Middle frontal gyrus (tissue), 1 donor: ENCODE results near the gene F13A1.

Experiments
- DNase-seq: peaks from one replicate; pipeline ENCODE4 v3.0.0-alpha.2; 2015; ENCODE audit warnings: low spot score; ENCODE audit errors: extremely low spot score

The F13A1 gene

DNA sequence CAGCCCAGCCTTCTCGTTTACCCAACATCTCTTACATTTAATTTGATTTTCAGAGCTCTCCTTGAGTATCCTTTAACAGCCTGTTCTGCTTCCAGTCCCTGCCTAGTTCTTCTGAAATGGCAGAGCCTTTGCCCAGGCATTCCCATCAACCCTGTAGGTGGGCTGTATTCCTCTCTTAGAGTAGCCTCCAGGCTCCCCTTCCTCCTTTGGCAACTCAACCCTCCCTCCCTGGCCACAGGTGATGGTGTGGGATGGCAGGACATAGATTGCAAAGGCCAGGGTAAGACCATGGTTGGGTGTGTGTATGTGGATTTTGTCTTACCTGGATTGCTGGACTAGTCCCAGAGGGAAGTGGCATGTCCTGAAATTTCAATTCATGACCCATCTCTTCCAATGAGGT lies 125.4 kb downstream of the F13A1 start:
- DNase-seq = no peak

- DNase-seq = no peak
Measured at GRCh38 chr6:6193221-6193745, 127.2 kb downstream of the F13A1 start.

DNA sequence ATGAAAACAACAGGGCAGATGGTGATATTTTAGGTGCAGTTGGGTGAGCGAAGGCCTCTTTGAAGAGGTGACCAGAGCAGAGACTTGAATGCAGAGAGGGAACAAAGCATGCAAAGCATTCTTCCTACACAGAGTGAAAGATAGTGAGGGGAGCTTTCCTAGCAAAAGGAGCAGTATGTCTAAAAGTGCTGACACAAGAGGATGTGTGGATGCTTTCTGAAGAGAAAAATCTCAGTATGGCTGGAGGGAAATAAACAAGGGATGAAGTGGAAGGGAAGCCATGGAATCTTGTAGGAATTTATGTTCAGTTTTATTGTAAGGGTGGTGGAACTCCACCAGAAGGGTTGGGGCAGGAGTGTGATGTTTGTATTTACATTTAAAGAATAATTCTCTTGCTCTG lies 128.6 kb downstream of the F13A1 start:
- DNase-seq = no peak

GRCh38 chr6:6191476-6191875 lies 129.0 kb downstream of the F13A1 start:
- no peak for DNase-seq

GRCh38 chr6:6180684-6181083 lies 139.8 kb downstream of the F13A1 start:
- no peak for DNase-seq

DNA sequence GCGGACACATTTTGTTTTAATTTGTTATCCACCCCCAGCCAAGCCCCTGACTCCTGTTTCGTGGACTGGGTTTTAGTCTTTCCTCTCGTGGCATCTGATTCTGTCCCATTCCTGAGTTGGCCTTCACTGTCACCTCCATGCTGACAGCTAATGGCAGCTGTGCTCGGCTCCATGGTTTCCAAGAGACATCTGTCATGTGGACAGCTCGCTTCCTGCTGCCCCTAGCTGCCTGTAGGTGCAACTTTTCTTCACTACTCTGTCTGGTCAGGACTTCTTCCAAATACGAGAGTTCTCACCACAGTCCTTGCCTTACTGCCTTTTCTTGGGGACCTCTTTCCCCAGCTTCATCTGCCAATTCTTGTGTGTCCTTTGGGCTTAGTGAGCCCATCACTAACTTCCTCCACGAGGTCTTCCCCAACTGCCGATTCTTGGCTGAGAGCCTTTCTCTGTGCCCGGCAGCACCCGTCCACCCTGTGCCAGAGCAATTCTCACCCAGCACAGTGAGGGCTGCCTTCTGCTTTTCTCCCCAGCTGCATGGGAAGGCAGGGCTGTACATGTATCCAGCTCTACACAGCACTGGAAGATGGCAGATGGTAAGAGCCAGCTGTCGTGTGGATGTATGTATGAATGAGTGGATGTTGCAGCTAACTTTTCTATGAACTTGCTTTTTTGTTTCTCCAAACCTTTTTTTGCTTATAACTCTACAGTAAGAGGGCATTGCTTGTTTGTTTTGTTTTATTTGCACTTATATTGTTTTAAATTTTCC lies 140.4 kb downstream of the F13A1 start:
- DNase-seq = no peak

DNA sequence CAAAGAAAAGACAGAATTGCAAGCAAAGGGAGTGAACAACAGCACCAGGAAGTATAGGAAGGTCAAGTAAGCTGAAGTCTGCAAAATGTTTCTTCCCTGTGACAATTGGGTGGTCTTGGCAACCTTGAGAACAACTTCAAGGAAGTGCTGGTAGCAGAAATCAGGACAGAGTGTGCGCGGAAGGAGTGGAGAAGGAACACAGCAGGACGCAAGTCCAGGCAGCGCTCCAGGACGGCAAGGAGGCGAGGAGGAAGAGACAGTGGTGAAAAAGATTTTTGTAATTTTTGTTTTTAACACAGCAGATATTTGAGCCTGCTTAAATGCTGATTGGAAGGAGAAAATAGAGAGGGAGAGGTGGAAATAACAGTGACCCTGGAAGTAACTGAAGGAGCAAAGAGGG lies 141.7 kb downstream of the F13A1 start:
- DNase-seq = no peak

DNA sequence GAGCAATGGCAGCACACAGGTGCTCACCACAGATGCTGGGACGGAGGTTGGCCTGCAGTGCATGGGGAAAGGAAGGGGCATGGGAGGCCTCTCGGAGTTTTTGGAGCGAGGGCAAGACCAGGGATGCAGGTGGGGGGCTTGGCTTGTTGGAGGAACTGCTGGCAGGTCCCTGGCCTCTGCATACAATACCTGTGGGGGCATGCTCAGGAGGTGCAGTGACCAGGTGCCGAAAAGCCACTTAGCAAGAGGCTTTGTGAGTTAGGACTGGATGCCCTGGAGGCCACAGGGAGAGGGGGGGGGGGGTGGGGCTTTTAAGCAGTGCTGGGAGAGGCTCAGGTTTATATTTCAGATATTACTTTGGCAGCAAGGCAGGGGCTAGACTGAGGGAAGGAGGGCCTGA lies 142.7 kb downstream of the F13A1 start:
- no peak for DNase-seq

GRCh38 chr6:6176586-6177228 lies 143.8 kb downstream of the F13A1 start:
- DNase-seq = no peak

- no peak for DNase-seq
Measured at GRCh38 chr6:6176127-6176526, 144.3 kb downstream of the F13A1 start.

- no peak for DNase-seq
Measured at GRCh38 chr6:6169141-6169540, 151.3 kb downstream of the F13A1 start.

- DNase-seq = no peak
Measured at GRCh38 chr6:6166064-6166463, 154.4 kb downstream of the F13A1 start.

DNA sequence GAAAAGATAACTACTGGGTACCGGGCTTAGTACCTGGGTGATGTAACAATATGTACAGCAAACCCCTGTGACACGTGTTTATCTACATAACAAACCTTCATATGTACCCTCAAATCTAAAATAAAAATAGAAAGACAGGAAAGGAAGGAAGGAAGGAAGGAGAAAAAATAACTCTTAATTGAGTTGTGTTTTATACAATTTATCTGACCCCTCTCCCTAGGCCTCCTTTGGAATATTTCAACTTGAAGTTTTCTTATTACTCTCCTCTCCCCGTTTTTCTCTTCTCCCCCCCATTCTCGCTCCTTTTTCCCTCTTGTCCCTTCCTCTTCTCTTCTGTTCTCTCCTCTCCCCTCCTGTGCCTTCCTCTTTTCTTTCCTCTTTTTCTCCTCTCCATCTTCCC lies 156.1 kb downstream of the F13A1 start:
- no peak for DNase-seq

DNA sequence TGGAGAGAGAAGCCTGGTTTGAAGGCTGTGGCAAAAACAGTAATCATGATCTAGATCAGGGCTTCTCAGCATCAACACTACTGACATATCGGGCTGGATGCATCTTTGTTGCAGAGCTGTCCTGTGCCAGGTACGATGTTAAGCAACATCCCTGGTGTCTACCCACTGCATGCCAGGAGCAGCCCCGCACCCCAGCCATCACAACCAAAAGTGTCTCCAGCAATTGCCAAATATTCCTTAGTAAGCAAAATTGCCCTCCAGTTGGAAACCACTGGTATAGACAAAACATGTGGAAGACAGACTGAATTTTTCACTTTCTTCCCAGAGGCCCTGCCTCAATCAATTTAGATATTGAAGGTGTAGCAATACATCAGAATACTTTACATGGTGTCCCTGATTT lies 166.1 kb downstream of the F13A1 start:
- no peak for DNase-seq

GRCh38 chr6:6152060-6152459 lies 168.4 kb downstream of the F13A1 start:
- DNase-seq = no peak

GRCh38 chr6:6148192-6148815 lies 172.2 kb downstream of the F13A1 start:
- no peak for DNase-seq

- DNase-seq = no peak
Measured at GRCh38 chr6:6131492-6132109, 188.9 kb downstream of the F13A1 start.

DNA sequence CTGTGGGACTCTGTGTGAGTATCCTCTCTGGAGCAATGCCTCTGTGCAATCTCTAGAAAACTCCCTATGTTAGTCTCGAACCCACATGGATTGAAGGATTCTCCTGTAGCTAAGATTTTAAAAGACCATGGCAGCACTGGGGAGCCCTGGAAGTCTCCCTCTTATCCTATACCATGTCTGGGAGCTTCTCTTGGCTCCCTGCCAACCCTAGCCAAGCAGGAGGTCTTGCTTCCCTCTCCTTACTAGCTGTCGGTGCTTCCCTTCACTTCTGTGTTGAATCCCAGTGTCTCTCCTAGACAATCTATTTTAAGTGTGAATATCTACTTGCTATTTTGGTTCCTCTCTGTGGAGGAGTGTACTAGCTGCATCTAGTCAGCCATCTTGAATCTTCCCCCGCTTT lies 195.0 kb downstream of the F13A1 start:
- DNase-seq = no peak

DNA sequence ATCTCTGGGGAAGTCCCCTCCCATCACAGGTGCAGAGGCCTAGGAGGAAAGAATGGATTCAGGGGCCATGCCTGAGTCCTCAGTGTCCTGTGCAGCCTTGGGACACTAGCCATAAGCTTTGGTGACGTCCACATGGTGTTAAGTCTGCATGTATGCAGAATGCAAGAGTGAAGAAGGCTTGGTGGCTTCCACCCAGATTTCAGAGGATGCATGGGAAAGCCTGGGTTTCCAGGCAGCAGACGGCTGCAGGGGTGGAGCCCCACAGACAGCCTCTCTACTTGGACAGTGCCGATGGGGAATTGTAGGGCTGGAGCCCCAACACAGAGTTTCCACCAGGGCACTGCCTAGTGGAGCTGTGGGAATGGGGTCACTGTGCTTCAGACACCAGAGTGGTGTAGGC lies 196.7 kb downstream of the F13A1 start:
- DNase-seq = no peak

- no peak for DNase-seq
Measured at GRCh38 chr6:6121943-6122342, 198.5 kb downstream of the F13A1 start.

DNA sequence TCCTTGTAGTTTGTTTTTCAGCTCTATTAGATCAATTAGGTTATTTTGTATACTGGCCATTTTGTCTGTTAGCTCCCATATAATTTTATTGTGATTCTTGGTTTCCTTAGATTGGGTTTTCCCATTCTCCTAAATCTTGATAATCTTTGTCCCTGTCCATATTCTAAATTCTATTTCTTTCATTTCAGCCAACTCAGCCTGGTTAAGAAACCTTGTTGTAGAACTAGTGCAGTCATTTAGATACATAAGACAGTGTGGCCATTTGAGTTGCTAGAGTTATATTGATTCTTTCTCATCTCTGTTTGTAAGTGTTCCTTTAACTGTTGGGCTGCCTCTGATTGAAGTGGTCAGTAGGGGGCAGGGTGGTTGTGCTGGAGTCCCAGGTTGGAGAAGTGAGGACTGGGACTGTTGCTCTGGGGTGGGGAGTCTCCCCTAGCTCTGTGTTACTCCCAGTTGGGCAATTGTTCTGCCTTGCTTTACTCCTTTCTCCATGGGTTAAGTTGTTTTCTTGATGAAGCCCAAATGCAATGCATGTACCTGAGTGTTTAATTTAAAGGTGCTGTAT lies 214.9 kb downstream of the F13A1 start:
- no peak for DNase-seq
